DMS 273 (cell line): ENCODE results near the gene TSHZ2.

ENCODE experiments used
- DNase-seq: peaks from one replicate; lab custom pipeline; 2025; ENCODE audit not compliant: unreplicated experiment; lab: John Stamatoyannopoulos, UW

TSHZ2 gene

DNA sequence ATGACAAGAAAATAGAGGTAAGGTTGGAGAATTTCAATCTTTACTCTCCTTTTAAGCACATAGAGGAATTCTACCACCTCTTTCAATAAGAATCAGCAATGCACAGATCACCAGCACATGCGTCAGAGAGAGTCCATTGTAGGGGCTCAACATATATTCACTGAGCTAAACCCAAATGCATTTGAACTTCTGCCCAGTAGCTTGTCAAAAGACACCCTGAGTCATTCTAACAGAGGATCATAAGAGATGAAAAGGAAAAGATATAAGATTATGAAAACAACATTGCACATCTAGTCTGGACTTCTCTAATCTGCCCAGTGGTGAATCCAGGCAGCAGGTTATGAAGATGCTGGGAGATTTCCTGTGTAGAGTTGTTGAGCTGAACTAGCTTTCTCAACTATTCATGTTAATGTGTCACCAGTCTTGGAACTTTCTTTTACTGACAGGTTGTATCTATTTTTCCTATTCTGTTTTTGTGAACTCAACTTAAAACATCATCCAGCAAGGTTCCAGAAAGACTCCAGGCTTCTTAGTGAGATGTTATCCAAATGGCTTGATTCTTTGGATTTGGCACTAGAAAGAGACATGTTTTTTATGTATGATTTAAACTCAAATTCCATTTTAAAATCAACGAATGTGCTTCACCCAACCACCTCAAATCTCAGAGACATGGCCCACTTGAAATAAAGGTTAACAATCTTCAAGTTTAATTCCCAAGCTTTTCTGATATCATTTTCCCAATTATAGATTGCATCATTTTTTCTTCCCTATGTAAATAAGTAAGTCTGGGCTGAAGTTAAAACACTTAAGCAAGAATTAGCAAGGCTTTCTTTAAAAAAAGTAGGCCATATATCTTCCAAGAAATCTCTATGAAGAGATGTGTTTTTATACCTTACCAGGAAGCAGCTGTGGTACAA is 89.3 kb downstream of the TSHZ2 start:
- no peak for DNase-seq

DNA sequence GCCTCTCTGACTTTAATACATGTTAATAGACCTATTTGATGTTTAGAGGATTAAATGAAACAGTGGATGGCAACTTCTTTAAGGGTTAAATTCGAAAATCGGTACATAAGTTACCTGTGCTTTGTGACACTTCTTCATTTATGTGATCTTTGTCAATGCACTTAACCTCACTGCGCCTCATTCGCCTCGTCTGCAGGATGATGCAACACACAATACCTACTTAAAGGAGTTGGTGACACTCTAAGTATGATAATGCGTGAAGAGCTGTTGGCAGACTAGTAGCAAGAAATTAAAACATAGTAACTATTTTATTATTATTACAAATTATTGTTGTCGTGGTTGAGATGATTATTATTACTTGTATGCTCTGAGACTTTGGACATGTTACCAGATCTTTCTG is 92.8 kb downstream of the TSHZ2 start:
- no peak for DNase-seq

DNA sequence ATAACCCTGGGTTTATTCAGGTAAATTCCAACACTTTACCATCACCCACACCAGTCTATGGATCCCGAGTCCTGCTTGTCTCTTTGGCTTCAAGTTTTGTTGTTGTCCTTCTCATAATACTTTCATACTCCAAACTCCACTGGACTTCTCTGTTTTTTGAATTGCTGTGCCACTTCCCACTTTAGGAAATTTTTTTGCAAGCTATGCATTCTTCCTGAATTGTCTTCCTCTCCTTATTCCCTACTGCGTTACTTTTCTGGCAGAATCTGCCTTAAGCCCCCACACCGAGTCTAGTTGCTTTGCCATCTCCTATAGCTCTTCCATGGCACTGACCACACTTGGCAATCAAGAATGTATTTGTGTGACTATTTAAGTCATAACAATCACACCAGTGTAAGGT is 96.1 kb downstream of the TSHZ2 start:
- no peak for DNase-seq

DNA sequence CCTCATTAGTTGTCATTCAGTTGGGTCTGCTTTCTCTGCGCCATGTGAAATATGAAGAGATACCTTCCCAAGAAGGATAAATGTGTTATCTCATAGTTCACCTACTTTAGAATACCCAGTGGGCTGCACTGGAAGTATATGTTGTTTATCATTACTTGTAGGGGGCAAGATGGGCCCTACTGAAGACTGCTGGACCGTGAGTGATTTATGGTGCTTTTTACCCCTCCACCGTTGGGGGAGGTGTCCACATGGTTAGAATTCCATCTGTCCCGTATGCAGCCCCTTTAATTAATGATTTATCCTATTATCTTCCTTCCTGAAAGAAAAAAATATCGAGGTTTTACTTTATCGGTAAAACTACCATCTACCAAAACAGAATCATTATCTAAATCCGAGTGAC is 97.0 kb downstream of the TSHZ2 start:
- DNase-seq, result no peak

DNA sequence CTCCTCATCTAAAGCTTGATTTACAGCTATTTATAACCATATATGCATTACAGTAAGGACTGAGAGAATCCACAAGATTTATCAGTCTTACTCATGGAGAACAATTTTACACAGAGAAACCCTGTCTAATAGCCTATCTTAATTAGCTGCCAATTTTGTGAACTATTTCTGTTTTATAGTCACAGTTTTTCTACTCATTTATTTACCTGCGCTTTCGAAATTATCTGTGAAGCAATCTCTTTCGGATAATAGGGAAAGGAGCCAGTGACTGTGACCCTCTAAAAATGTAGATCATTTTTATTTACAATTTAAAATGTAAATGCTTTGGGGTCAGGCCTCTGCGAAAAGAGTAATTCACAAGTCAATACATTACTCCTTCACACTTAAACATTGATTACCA is 98.1 kb downstream of the TSHZ2 start:
- no peak for DNase-seq

DNA sequence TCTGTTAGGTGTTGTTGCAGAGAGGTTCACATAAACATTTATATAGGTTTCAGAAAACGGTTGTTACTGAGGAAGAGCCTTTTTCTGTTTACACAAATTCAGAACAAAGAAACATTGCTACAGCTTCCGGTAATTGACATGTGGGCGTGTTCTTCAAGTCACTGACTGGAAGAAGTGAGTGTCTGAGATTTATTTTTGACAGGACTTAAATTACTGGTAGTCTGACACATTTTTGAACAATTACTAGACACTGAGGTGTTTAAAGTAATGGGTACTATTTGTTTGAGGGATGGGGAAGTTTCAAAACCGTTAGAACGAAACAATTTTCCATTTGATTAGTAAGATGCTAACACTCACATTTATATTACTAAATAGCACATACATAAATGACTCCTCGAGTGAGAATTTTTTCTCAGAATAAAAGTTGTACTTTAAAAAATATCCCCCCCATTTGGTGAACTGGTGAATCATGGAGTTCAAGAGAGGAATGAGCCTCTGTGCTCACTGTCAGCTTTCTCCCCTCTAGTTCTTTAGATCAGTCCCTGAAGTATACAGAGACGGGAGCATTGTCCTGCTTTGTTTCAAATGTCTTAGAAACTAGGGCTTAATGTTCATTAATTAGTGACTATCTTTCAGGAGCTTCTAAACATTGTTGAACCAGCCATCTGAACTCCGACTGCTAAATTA is 98.7 kb downstream of the TSHZ2 start:
- no peak for DNase-seq

DNA sequence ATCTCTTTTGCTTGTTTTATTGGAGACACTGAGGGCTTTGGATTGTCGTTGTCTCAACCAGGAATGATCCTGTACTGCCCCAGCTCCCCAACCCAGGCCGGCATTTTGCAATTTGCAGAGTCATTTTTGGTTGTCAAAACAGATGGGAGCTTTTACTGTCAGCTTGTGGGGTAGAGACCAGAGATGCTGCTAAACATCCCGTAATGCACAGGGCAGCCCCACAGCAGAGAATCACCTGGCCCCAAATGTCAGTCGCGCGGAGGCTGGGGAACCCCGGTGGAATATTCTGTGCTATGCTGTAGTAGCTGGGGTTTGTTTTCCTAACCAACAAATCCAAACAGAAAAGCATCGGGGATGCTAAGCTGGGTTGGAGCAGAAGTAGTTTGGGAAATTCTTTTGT is 99.7 kb downstream of the TSHZ2 start:
- DNase-seq, result no peak

DNA sequence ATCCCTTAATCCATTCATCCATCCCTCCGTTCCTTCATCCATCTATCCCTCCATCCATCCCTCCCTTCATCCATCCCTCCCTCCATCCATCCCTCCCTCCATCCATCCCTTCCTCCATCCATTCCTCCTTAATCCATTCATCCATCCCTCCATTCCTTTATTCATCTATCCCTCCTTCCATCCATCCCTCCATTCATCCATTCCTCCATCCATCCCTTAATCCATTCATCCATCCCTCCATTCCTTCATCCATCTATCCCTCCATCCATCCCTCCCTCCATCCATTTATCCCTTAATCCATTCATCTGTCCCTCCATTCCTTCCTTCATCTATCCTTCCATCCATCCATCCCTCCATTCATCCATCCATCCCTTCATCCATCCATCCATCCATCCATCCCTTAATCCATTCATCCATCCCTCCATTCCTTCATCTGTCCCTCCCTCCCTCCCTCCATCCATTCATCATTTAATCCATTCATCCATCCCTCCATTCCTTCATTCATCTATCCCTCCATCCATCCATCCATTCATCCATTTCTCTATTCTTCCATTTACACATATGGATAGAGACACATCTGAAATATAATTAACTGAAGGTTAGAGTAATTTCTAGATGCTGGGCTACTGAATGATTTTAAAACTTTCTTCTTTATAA is 100.9 kb downstream of the TSHZ2 start:
- no peak for DNase-seq

DNA sequence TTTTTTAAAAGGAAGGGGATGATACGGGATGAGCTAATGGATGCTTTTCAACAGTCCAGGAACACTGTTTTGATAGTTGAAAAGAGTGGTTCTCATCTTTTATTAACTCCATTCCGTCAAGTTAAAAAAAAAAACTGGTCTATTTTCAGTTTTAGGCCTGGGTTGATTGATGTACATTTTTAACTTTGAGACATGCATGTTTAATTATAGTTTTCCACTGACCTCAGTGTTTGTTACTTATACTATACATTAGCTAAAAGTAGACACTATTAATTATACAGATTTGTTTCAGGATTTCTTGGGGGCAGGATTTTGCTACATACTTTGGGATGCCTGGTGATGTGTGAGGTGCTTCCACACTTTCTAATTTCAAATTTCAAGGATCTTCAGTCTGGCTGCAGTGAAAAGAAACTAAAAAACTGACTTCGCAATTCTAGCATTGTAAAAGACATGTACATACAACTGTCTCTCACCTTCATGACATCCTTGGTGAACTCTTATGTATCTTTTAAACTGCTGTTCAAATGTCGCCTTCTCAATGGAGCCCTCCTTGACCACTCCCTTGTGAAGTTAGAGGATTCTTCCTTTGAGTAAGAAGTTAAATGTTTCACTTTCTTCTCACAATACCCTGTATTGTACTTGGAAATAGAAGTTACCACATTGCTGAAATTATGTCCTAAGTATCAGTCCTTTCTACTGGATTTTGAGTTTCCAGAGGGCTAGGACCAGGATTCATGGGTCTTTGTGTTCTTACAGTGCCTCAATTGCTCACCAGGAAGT is 101.7 kb downstream of the TSHZ2 start:
- no peak for DNase-seq

DNA sequence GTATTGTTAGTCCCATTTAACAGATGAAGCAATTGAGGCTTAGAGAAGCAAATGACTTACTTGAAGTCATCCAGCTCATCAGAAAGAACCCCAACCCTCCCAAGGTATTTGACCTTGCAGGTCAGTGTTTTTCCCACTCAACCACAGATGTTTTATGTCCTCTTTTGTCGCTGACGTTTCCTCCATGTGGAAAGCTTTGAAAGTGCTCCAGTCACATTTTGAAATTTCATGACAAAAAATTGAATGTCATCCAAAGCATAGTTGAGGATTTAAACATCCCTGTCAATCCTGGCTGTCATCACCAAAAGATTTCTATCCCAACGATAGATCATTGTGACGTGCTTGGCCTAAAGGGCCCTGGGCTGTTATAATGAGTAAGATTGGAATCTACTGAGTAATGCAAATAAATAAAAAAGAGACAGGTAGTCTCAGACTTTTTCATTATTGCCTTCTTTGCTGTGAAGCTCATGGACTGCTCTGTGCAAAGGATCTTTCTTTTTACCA is 102.7 kb downstream of the TSHZ2 start:
- DNase-seq, result no peak

DNA sequence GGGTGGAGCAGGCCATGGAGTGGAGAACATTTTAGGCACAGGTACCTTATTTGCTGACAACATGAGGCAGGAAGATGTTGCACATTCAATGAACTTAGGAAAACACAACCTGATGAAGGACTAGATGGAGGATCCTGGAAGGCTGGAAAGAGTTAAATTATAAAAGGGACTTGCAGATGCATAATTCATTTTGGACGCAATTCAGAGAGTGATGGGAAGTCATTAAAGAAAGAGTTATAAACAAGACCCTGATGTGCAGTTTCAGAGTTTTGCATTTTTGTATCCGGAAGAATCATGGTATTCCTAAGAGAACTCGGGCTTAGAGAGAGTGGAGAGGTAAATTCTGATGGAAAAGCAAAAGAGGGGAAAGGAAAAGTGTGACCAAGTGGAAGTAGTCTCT is 104.5 kb downstream of the TSHZ2 start:
- no peak for DNase-seq

DNA sequence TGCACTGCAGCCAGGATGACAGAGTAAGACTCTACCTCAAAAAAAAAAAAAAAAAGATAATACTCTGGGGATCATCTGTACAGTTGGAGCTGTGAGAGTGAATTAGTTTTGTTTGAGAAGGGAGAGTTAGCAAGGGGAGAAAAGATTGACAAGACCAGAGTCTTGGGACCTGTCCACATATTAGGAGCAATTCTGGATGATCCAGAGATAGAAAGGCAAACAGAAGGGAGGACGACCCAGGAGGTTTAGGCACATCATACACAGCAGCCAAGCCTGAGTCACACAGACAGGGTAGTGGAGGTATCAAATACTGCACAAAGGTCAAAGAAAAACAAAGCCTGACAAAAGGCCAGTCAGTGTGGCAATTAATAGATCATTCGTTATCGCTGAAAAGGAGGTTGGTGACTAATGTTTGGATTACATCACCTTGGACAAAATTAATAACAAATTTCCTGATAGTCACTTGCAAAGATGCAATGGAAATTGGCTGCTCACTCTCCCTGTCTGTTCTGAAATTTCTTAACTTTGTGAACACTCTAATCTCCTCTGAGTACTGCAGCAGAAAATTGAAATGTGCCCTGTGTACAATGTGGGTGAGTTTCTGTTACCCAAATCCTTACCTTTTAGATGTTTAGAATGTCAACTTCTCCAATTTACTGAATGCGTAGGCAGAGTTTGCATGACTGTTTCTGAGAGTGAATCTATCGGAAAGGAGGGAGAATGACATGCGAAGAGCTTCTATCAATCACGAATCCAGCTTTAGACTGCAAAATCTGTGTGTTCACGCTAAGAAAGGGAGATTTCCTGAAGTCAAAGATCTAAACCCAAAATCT is 105.4 kb downstream of the TSHZ2 start:
- DNase-seq, result no peak

DNA sequence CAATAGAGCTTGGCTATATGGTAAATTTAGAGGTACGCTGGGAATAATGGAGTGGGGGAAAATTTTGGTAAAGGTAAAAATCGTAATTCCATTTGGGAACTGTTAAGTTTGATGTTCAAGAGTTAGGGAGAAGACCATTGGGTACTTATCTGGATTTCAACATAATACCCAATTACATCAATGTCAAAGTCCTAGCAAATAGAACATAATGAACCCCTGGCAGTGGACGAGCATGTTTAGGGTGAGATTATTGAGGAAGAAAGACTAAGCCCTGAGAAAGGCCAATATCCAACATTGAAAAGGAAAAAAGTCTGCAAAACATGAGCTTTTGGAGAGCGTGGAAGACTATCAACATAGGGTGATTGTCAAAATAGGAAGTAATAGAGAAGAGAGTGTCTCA is 106.6 kb downstream of the TSHZ2 start:
- no peak for DNase-seq

DNA sequence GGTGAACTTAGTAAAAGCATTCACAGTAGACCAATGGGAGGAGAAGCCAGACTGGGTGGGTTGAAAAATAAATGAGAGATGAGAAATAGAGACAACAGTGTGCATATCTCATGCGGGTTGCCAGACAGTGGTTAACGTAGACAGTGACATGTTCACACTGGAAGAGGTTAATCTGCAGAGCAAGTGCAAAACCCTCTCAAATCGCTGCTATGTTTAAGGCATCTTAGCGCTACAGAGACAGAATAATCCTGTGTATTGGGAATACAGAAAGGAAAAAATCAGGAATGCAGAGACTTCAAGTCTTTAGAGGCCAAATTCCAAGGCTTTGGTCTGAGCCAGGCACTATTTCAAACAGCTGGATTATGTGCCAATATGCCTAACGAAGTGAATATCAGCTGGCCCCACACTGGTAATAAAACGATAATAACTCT is 107.1 kb downstream of the TSHZ2 start:
- DNase-seq, result no peak

DNA sequence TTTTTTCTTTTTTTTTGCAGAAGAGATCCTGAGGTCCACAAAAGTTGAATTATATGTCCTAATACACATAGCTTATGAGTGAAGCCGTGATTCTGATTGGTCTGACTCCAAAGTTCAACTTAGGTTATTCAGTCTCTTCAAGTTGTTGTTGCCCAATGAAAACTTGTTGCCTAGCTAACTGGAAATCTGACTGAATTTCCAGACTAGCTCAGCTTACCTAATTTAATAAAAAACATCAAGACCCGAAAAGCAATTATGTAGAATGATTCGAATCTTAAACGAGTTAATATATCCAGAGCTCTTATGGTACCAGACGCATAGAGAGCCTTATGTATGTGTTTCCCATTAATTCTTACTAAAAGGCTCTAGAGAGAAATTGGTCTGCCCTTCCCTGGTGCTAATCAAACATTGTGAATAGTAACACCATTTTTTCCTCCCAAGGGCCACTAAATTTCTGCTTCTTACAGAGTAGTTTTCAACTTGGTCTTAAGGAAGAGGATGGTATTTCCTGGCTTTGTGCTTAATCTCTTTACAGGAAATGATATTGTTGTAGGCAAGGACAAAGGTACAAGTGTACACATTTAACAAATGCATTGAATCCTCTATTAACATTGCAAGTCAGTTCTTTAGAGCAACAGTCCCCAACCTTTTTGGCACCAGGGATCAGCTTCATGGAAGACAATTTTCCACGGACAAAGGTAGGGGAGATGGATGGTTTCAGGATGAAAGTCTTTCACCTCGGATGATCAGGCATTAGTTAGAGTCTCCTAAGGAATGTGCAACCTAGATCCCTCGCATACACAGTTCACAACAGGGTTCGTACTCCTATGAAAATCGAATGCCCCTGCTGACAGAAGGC is 107.9 kb downstream of the TSHZ2 start:
- no peak for DNase-seq

DNA sequence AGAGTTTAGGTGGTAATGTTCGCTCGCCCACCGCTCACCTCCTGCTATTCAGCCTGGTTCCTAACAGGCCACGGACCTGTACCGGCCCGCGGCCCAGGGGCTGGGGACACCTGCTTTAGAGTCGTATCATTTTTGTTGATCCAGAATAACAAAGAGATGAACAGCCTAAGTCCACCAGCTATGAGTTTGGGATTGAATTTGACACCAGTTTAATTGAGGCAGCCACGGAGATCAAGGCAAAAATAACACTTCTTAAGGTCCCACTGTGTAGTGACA is 108.5 kb downstream of the TSHZ2 start:
- DNase-seq, result no peak

DNA sequence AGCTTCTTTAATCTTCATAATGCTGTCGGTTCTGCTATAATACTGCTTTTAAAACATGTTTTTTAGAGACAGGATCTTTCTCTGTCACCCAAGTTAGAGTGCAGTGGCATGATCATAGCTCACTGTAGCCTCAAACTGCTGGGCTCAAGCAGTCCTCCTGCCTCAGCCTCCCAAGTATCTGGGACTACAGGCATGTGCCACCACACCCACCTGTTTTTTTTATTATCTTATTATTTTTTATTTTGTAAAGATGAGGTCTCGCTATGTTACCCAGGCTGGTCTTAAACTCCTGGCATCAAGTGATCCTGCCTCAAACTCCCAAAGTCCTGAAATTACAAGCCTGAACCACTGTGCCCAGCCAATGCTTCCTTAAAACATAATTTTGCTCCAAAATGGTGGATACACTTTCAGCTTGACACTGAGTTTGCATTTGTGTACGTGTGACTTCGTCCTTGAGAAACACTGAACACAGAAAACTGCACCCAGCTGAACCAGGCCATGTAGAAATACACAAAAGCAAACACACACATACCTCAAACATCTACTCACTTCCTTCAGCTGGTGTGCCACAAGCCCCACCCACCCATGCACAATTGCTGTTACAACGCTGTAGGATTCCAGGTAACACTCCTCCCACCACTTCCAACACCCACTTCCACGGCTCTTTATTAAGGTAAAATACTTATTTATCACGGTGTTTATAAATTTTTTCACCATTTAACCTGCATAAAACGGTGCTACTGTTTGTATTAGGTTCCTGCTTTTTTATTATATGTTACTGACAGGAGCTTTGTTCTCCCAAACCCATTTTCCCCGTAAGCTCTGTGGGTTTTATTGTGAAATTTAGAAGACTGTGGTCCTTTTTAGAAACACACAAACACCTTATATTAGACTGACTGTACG is 109.1 kb downstream of the TSHZ2 start:
- no peak for DNase-seq
